Measurements from ENCODE around the gene RIMBP2.

Gene RIMBP2

GRCh38 chr12:130685250-130685787, 30.8 kb downstream of the RIMBP2 start:
- H3K4me1 ChIP-seq (ENCODE audit: control insufficient read depth in 2 of 2, insufficient read depth in 1 of 2, low read depth in 1 of 2, low read length in 2 of 2): no peaks in the 10 kb centered on the region
- no peak for DNase-seq (ENCODE audit: low spot score)

GRCh38 chr12:130683811-130684210, 32.3 kb downstream of the RIMBP2 start:
- Histone ChIP-seq H3K9ac (ENCODE audit: low read depth, low read length, poor library complexity) (no peak overlapping the region), H3K23ac (ENCODE audit: low read depth, low read length, poor library complexity) (no peak overlapping the region), H4K91ac (ENCODE audit: low read depth, low read length, poor library complexity) (no peak overlapping the region), H3K4me1 (ENCODE audit: control insufficient read depth in 2 of 2, insufficient read depth in 1 of 2, low read depth in 1 of 2, low read length in 2 of 2) (peaks cover 0 to 3% of the 10 kb centered on the region in 2 donors), H3K18ac (ENCODE audit: low read length) (no peak overlapping the region), H2BK120ac (ENCODE audit: low read depth, low read length) (no peak overlapping the region), H3K36me3 (replicated peaks in 1 of 2; ENCODE audit: control insufficient read depth in 2 of 2, insufficient read depth in 2 of 2, low read length in 2 of 2) (no peaks in the 10 kb centered on the region), H2BK12ac (ENCODE audit: low read length) (no peak overlapping the region), H3K27me3 (ENCODE audit: control insufficient read depth in 3 of 3, insufficient read depth in 3 of 3, low read depth in 1 of 3, low read length in 3 of 3) (peaks cover 0 to 23% (median 0%) of the 10 kb centered on the region in 3 experiments), H3K14ac (ENCODE audit: low read length) (no peak overlapping the region), H3K9me3 (replicated peaks in 1 of 2; ENCODE audit: control insufficient read depth in 2 of 2, insufficient read depth in 1 of 2, low read depth in 1 of 2, low read length in 2 of 2) (peaks cover 0 to 2% of the 10 kb centered on the region in 2 donors), H3K27ac (replicated peaks; ENCODE audit: low read length) (no peak overlapping the region), H2AK5ac (ENCODE audit: low read depth, low read length) (no peak overlapping the region), H3K4me3 (ENCODE audit: low read length in 2 of 2) (no peak overlapping the region), H2AFZ (ENCODE audit: low read length) (no peak overlapping the region), H2BK15ac (ENCODE audit: low read length) (no peak overlapping the region), H2BK5ac (ENCODE audit: low read length) (no peak overlapping the region), H3K79me1 (ENCODE audit: low read depth, low read length) (no peaks in the 10 kb centered on the region), H4K8ac (ENCODE audit: low read depth, low read length) (no peak overlapping the region), H3K4me2 (ENCODE audit: insufficient read depth, low read length, poor library complexity, severe bottlenecking) (no peak overlapping the region), H3K4ac (ENCODE audit: low read length) (no peak overlapping the region)
- no CpG with 5 or more reads among the region's 3 CpGs for WGBS, 2 donors (ENCODE audit: extremely low coverage in 2 of 2, insufficient read length in 2 of 2, insufficient replicate concordance in 1 of 2)
- DNase-seq (ENCODE audit: low spot score): no peak

More at GRCh38 chr12:130685250-130685787, 30.8 kb downstream of the RIMBP2 start:
- Histone ChIP-seq H4K91ac (ENCODE audit: low read depth, low read length, poor library complexity) (no peak overlapping the region), H3K27me3 (ENCODE audit: control insufficient read depth in 3 of 3, insufficient read depth in 3 of 3, low read depth in 1 of 3, low read length in 3 of 3) (peaks cover 0 to 23% (median 0%) of the 10 kb centered on the region in 3 experiments), H2AK5ac (ENCODE audit: low read depth, low read length) (peak overlapping the region; percentile 64), H3K9ac (ENCODE audit: low read depth, low read length, poor library complexity) (no peak overlapping the region), H2BK12ac (ENCODE audit: low read length) (no peak overlapping the region), H3K79me1 (ENCODE audit: low read depth, low read length) (peaks cover 3% of the 10 kb centered on the region), H2AFZ (ENCODE audit: low read length) (no peak overlapping the region), H3K4ac (ENCODE audit: low read length) (no peak overlapping the region), H2BK15ac (ENCODE audit: low read length) (no peak overlapping the region), H3K23ac (ENCODE audit: low read depth, low read length, poor library complexity) (no peak overlapping the region), H2BK5ac (ENCODE audit: low read length) (no peak overlapping the region), H3K18ac (ENCODE audit: low read length) (no peak overlapping the region), H3K27ac (replicated peaks; ENCODE audit: low read length) (no peak overlapping the region), H3K36me3 (replicated peaks in 1 of 2; ENCODE audit: control insufficient read depth in 2 of 2, insufficient read depth in 2 of 2, low read length in 2 of 2) (no peaks in the 10 kb centered on the region), H2BK120ac (ENCODE audit: low read depth, low read length) (no peak overlapping the region), H3K14ac (ENCODE audit: low read length) (no peak overlapping the region), H3K9me3 (replicated peaks in 1 of 2; ENCODE audit: control insufficient read depth in 2 of 2, insufficient read depth in 1 of 2, low read depth in 1 of 2, low read length in 2 of 2) (peaks cover 0 to under 1% of the 10 kb centered on the region in 2 donors), H3K4me2 (ENCODE audit: insufficient read depth, low read length, poor library complexity, severe bottlenecking) (no peak overlapping the region), H4K8ac (ENCODE audit: low read depth, low read length) (no peak overlapping the region), H3K4me3 (ENCODE audit: low read length in 2 of 2) (no peak overlapping the region)
- no CpG with 5 or more reads among the region's 14 CpGs for WGBS, 2 donors (ENCODE audit: extremely low coverage in 2 of 2, insufficient read length in 2 of 2, insufficient replicate concordance in 1 of 2)

GRCh38 chr12:130683080-130683479, 33.0 kb downstream of the RIMBP2 start:
- Histone ChIP-seq H2BK120ac (ENCODE audit: low read depth, low read length) (no peak overlapping the region), H2BK5ac (ENCODE audit: low read length) (no peak overlapping the region), H3K9me3 (replicated peaks in 1 of 2; ENCODE audit: control insufficient read depth in 2 of 2, insufficient read depth in 1 of 2, low read depth in 1 of 2, low read length in 2 of 2) (peaks cover 0 to 2% of the 10 kb centered on the region in 2 donors), H2BK12ac (ENCODE audit: low read length) (no peak overlapping the region), H3K36me3 (replicated peaks in 1 of 2; ENCODE audit: control insufficient read depth in 2 of 2, insufficient read depth in 2 of 2, low read length in 2 of 2) (no peaks in the 10 kb centered on the region), H3K27ac (replicated peaks; ENCODE audit: low read length) (no peak overlapping the region), H3K23ac (ENCODE audit: low read depth, low read length, poor library complexity) (no peak overlapping the region), H3K4me3 (ENCODE audit: low read length in 2 of 2) (no peak overlapping the region), H3K4me2 (ENCODE audit: insufficient read depth, low read length, poor library complexity, severe bottlenecking) (no peak overlapping the region), H3K14ac (ENCODE audit: low read length) (no peak overlapping the region), H3K27me3 (ENCODE audit: control insufficient read depth in 3 of 3, insufficient read depth in 3 of 3, low read depth in 1 of 3, low read length in 3 of 3) (peaks cover 0 to 22% (median 0%) of the 10 kb centered on the region in 3 experiments), H2BK15ac (ENCODE audit: low read length) (no peak overlapping the region), H3K4me1 (ENCODE audit: control insufficient read depth in 2 of 2, insufficient read depth in 1 of 2, low read depth in 1 of 2, low read length in 2 of 2) (peaks cover 0 to 3% of the 10 kb centered on the region in 2 donors), H3K79me1 (ENCODE audit: low read depth, low read length) (no peaks in the 10 kb centered on the region), H3K4ac (ENCODE audit: low read length) (no peak overlapping the region), H3K18ac (ENCODE audit: low read length) (no peak overlapping the region), H3K9ac (ENCODE audit: low read depth, low read length, poor library complexity) (no peak overlapping the region), H4K91ac (ENCODE audit: low read depth, low read length, poor library complexity) (no peak overlapping the region), H2AK5ac (ENCODE audit: low read depth, low read length) (no peak overlapping the region), H4K8ac (ENCODE audit: low read depth, low read length) (no peak overlapping the region), H2AFZ (ENCODE audit: low read length) (no peak overlapping the region)
- DNase-seq (ENCODE audit: low spot score): no peak
- no CpG with 5 or more reads among the region's 7 CpGs for WGBS, 2 donors (ENCODE audit: extremely low coverage in 2 of 2, insufficient read length in 2 of 2, insufficient replicate concordance in 1 of 2)

- no peak overlapping the region for H3K4me2 ChIP-seq (ENCODE audit: insufficient read depth, low read length, poor library complexity, severe bottlenecking)
- H2BK12ac ChIP-seq (ENCODE audit: low read length): no peak overlapping the region
- DNase-seq (ENCODE audit: low spot score): no peak
- no peak overlapping the region for H3K23ac ChIP-seq (ENCODE audit: low read depth, low read length, poor library complexity)
- H3K9me3 ChIP-seq (replicated peaks in 1 of 2; ENCODE audit: control insufficient read depth in 2 of 2, insufficient read depth in 1 of 2, low read depth in 1 of 2, low read length in 2 of 2): peaks cover 0 to 4% of the 10 kb centered on the region in 2 donors
- no peak overlapping the region for H4K8ac ChIP-seq (ENCODE audit: low read depth, low read length)
- H2BK5ac ChIP-seq (ENCODE audit: low read length): no peak overlapping the region
- H2AK5ac ChIP-seq (ENCODE audit: low read depth, low read length): no peak overlapping the region
- no peak overlapping the region for H4K91ac ChIP-seq (ENCODE audit: low read depth, low read length, poor library complexity)
- no peak overlapping the region for H2BK120ac ChIP-seq (ENCODE audit: low read depth, low read length)
- no peaks in the 10 kb centered on the region for H3K79me1 ChIP-seq (ENCODE audit: low read depth, low read length)
- no peak overlapping the region for H2BK15ac ChIP-seq (ENCODE audit: low read length)
- peak overlapping the region; percentile 5 for H3K18ac ChIP-seq (ENCODE audit: low read length)
- H3K4me3 ChIP-seq (ENCODE audit: low read length in 2 of 2): no peak overlapping the region
- H3K14ac ChIP-seq (ENCODE audit: low read length): no peak overlapping the region
- H3K4ac ChIP-seq (ENCODE audit: low read length): no peak overlapping the region
- H3K36me3 ChIP-seq (replicated peaks in 1 of 2; ENCODE audit: control insufficient read depth in 2 of 2, insufficient read depth in 2 of 2, low read length in 2 of 2): no peaks in the 10 kb centered on the region
- no peak overlapping the region for H3K9ac ChIP-seq (ENCODE audit: low read depth, low read length, poor library complexity)
- no peak overlapping the region for H2AFZ ChIP-seq (ENCODE audit: low read length)
- H3K27me3 ChIP-seq (ENCODE audit: control insufficient read depth in 3 of 3, insufficient read depth in 3 of 3, low read depth in 1 of 3, low read length in 3 of 3): peaks cover 0 to 3% (median 0%) of the 10 kb centered on the region in 3 experiments
- H3K4me1 ChIP-seq (ENCODE audit: control insufficient read depth in 2 of 2, insufficient read depth in 1 of 2, low read depth in 1 of 2, low read length in 2 of 2): peaks cover 0 to 3% of the 10 kb centered on the region in 2 donors
- H3K27ac ChIP-seq (replicated peaks; ENCODE audit: low read length): no peak overlapping the region
- WGBS, 2 donors (ENCODE audit: extremely low coverage in 2 of 2, insufficient read length in 2 of 2, insufficient replicate concordance in 1 of 2): no CpG with 5 or more reads among the region's 15 CpGs
Measured at GRCh38 chr12:130680451-130680990, 35.6 kb downstream of the RIMBP2 start.

All from neuronal stem cell (in vitro differentiated cells).